NCI-H128 (cell line): ENCODE results near the gene TMEM213.

ENCODE experiments used
- DNase-seq: peaks from one replicate; lab custom pipeline; 2025; ENCODE audit not compliant: unreplicated experiment; lab: John Stamatoyannopoulos, UW

TMEM213 gene

GRCh38 chr7:138872576-138872975 is 74.8 kb downstream of the TMEM213 start:
- no peak for DNase-seq

GRCh38 chr7:138873220-138873892 is 75.6 kb downstream of the TMEM213 start:
- DNase-seq = no peak

GRCh38 chr7:138875794-138876193 is 78.0 kb downstream of the TMEM213 start:
- DNase-seq = no peak

DNA sequence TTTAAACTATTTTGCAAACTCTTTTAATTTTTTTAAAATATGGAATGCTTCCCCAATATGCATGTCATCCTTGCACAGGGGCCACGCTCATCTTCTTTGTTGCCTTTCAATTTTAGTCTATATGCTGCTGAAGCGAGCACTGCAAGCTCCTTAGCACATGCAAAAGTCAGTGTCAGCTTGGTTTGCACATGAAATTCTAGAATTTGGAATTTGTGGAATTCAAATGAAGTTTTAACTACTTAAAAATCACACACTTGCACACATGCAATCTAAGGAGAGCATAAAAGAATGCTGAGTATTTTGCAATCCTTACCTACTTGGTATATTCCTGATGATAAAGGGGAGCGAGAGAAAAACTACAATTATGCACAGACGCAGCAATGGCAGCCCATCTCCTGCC is 78.5 kb downstream of the TMEM213 start:
- no peak for DNase-seq

DNA sequence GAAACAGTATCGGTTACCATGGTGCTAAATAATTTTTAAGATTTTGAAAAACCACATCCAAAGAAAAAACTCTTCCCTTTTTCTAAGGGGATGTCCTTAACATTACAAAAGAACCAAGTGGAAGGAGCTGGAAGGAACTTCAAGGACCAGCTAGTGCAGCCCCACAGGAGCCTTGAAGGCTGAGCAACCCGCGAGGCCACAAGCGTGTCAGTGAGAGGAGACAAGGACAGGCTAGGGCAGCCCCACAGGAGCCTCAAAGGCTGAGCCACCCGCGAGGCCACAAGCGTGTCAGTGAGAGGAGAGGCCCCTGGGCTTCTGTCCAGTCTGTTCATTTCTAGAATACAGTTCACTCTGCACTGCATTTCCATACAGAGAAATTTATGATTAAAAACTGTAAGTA is 80.3 kb downstream of the TMEM213 start:
- DNase-seq = no peak

DNA sequence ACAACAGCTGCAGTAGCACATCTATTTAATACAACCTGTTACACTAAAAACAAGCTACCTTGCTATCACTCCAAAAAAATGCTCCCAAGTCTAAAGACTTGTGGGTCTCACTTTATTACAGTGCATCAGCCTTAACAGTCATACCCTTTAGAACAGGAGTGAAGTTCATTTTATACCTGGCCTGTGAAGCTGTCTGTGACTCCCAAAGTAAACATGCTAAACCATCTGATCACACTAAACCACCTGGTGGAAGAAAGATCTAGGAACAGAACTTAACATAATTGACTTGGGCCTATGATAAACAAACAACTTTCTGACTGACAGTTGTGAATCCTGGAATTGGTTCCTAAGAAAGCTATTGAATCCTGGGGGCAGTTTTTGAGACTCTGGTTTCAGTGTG is 81.1 kb downstream of the TMEM213 start:
- DNase-seq = no peak

- no peak for DNase-seq
These were observed 81.6 kb downstream of the TMEM213 start for GRCh38 chr7:138879356-138879755.

DNA sequence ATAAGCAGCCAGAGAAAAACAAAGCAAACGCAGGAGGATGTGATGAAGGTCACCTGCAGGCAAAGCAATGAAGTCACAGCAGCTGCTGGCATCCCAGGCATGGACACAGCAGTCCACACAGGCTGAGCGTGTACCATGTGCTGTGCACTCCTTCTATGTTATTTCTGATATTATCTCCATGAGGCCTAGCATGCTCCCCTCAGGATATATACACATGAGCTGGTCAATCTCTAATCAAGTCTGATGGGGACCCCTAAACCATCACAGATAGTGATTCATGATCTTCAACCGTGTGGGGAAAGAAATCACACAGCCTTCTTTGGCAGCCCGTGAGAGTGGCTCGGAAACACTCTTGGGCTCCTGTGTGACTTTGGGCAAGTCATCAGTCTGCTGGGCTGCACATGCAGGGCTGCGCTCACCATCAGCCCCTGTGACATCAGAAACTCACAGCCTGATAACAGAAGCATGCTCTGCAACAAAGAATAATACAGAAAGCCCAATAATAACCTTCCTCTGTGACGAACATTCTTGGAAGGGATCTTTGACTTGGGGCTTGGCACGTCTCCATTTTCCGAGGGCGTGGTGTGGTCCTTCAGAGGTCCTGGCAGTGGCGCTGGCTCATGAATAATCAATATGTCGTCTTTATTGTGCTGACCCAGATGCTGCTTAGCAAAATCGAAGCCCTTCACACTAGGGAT is 83.2 kb downstream of the TMEM213 start:
- no peak for DNase-seq

GRCh38 chr7:138881579-138882188 is 83.9 kb downstream of the TMEM213 start:
- DNase-seq = no peak

- no peak for DNase-seq
These were observed 84.5 kb downstream of the TMEM213 start for GRCh38 chr7:138882249-138882648.

- no peak for DNase-seq
These were observed 87.8 kb downstream of the TMEM213 start for GRCh38 chr7:138885383-138886147.

GRCh38 chr7:138886501-138886917 is 88.7 kb downstream of the TMEM213 start:
- DNase-seq = no peak

GRCh38 chr7:138887085-138887710 is 89.4 kb downstream of the TMEM213 start:
- DNase-seq = no peak
